B cell (primary cell): ENCODE measurements around the gene RAE1. TPM values are rescaled to one million over a fixed set of nuclear protein-coding genes. Genes with fewer than 3 reads are reported as not detected.

Experiments
- ATAC-seq: fragments of 200-7000 bp; cut with Tn5 transposase; one replicate; pipeline ENCODE4 v1.10.0; 2021; ENCODE audit warnings: low read depth, mild to moderate bottlenecking, moderate number of reproducible peaks, moderate library complexity
- CTCF ChIA-PET: fragments of 350-600 bp; sonication (Branson Sonifier 250); formaldehyde crosslinking; loops from one replicate; lab custom pipeline; 2021; ENCODE audit warnings: antibody characterized with exemption, inconsistent platforms; lab: Charles Lee
- POLR2A ChIA-PET: fragments of 350-600 bp; sonication (Branson Sonifier 250); formaldehyde crosslinking; loops from one replicate; lab custom pipeline; 2021; ENCODE audit warnings: antibody characterized with exemption; lab: Charles Lee
- DNase-seq: peaks from one replicate; pipeline ENCODE4 v3.0.0; 2013
- H2AFZ ChIP-seq: 2 replicates; pipeline ENCODE4 v1.6.1; 2012; ENCODE audit warnings: mild to moderate bottlenecking, low read depth, low read length; ENCODE audit not compliant: insufficient read depth, poor library complexity, severe bottlenecking
- H3K27ac ChIP-seq, 2 donors: 1 replicate in 1 of 2; 2 replicates in 1 of 2; pipeline ENCODE4 v1.5.1; 2012 to 2013; ENCODE audit warnings: low read length in 2 of 2, mild to moderate bottlenecking in 2 of 2, moderate library complexity in 1 of 2
- H3K27me3 ChIP-seq, 4 experiments: fragments of 200-600 bp in 1 of 4; sonication (generic) in 1 of 4; replicated peaks in 1 of 4; 1 replicate in 2 of 4; 2 replicates in 2 of 4; pipeline versions ENCODE4 v1.6.1 to v1.7.0; 2013 to 2016; ENCODE audit warnings: low read length in 3 of 4, mild to moderate bottlenecking in 2 of 4, mixed read lengths in 1 of 4, moderate library complexity in 1 of 4; ENCODE audit not compliant: insufficient read depth in 4 of 4, control insufficient read depth in 3 of 4; ENCODE audit errors: control extremely low read depth in 1 of 4
- H3K36me3 ChIP-seq, 2 experiments: replicated peaks in 1 of 2; 1 replicate in 1 of 2; 2 replicates in 1 of 2; pipeline versions ENCODE4 v1.6.1 to v1.7.1; 2013; ENCODE audit warnings: low read length in 1 of 2; ENCODE audit not compliant: insufficient read depth in 2 of 2, control insufficient read depth in 1 of 2; ENCODE audit errors: control extremely low read depth in 1 of 2, extremely low read depth in 1 of 2
- H3K4me1 ChIP-seq, 2 donors: fragments of 200-600 bp in 1 of 2; sonication (generic) in 1 of 2; 1 replicate in 1 of 2; 2 replicates in 1 of 2; pipeline versions ENCODE4 v1.5.1 to v1.6.1; 2013 to 2017; ENCODE audit warnings: low read length in 2 of 2; ENCODE audit not compliant: control insufficient read depth in 2 of 2, insufficient read depth in 2 of 2
- H3K4me2 ChIP-seq: replicated peaks from 2 replicates; pipeline ENCODE3; 2012; ENCODE audit warnings: mild to moderate bottlenecking, low read depth, low read length; ENCODE audit not compliant: poor library complexity, severe bottlenecking
- H3K4me3 ChIP-seq, 5 experiments: fragments of 200-600 bp in 1 of 5; sonication (generic) in 1 of 5; 1 replicate in 3 of 5; 2 replicates in 2 of 5; pipeline versions ENCODE4 v1.5.1 to v1.7.0; 2011 to 2016; ENCODE audit warnings: low read length in 4 of 5, mild to moderate bottlenecking in 4 of 5, low read depth in 2 of 5, control low read depth in 1 of 5, moderate library complexity in 1 of 5; ENCODE audit not compliant: insufficient read depth in 1 of 5; ENCODE audit errors: control extremely low read depth in 1 of 5, extremely low read depth in 1 of 5
- H3K79me2 ChIP-seq: fragments of 200-600 bp; sonication (generic); one replicate; pipeline ENCODE4 v1.6.0; 2016; ENCODE audit warnings: low read length; ENCODE audit not compliant: control insufficient read depth, insufficient read depth
- H3K9ac ChIP-seq: fragments of 200-600 bp; sonication (generic); 2 replicates; pipeline ENCODE4 v1.6.1; 2017; ENCODE audit warnings: mild to moderate bottlenecking, low read length, moderate library complexity
- H3K9me3 ChIP-seq, 3 donors: one replicate each; pipeline versions ENCODE4 v1.6.1 to v1.7.1; 2013; ENCODE audit warnings: low read length in 2 of 3; ENCODE audit not compliant: control insufficient read depth in 2 of 3, insufficient read depth in 1 of 3; ENCODE audit errors: control extremely low read depth in 1 of 3
- H4K20me1 ChIP-seq: 2 replicates; pipeline ENCODE4 v1.6.0; 2012; ENCODE audit warnings: mild to moderate bottlenecking, low read length; ENCODE audit not compliant: insufficient read depth, control insufficient read depth, poor library complexity, severe bottlenecking
- H3K27ac Mint-ChIP-seq: one replicate; pipeline ENCODE4 v1.8.0; 2021; ENCODE audit warnings: mixed read lengths
- H3K27me3 Mint-ChIP-seq: one replicate; pipeline ENCODE4 v1.8.0; 2021; ENCODE audit warnings: mixed read lengths
- H3K4me1 Mint-ChIP-seq: one replicate; pipeline ENCODE4 v1.8.0; 2021; ENCODE audit warnings: mixed read lengths
- H3K4me3 Mint-ChIP-seq: one replicate; pipeline ENCODE4 v1.8.0; 2021; ENCODE audit warnings: mixed read lengths
- H3K9me3 Mint-ChIP-seq: one replicate; pipeline ENCODE4 v1.8.0; 2022; ENCODE audit warnings: mixed read lengths; ENCODE audit not compliant: insufficient read depth
- EZH2 ChIP-seq: IDR thresholded peaks from 2 replicates; pipeline ENCODE4 v1.6.1; 2012; ENCODE audit warnings: borderline replicate concordance, low read depth, mild to moderate bottlenecking, moderate library complexity, low read length; ENCODE audit not compliant: insufficient read depth, poor library complexity, severe bottlenecking
- WGBS: methylation state at CpG from one replicate; pipeline ENCODE4 v1.1.5; 2013; ENCODE audit warnings: missing lambda C conversion rate; ENCODE audit not compliant: insufficient coverage; 5-methylcytosine and 5-hydroxymethylcytosine counted together
- intact Hi-C: fragments of 100-400 bp; cut with micrococcal nuclease; formaldehyde crosslinking; loops from one replicate; pipeline ENCODE4 v1.10.0; 2022
- polyA plus RNA-seq: library from polyadenylated mRNA; depleted of rRNA; stranded (reverse); fragments of >200 nt; gene quantifications from 2 replicates; pipeline ENCODE4 v1.2.3, GENCODE V29; 2012
- total RNA-seq, 2 donors: library from RNA; stranded (reverse); fragments of 120-200 nt in 1 of 2; gene quantifications; 1 replicate in 1 of 2; 2 replicates in 1 of 2; pipeline versions ENCODE4 v1.2.3 to v1.2.4, GENCODE V29; 2013 to 2022
- TF ChIP-seq, protein P1 (sequence below): fragments of 200-600 bp; IDR thresholded peaks from one replicate; pipeline ENCODE4 v1.8.0; 2022; ENCODE audit warnings: antibody characterized with exemption, mild to moderate bottlenecking

The RAE1 gene
- total and polyA plus RNA-seq, 2 donors (not counting 1 experiment from before 2014, with no cell fraction given) = 32.6 to 33.3 TPM

DNA sequence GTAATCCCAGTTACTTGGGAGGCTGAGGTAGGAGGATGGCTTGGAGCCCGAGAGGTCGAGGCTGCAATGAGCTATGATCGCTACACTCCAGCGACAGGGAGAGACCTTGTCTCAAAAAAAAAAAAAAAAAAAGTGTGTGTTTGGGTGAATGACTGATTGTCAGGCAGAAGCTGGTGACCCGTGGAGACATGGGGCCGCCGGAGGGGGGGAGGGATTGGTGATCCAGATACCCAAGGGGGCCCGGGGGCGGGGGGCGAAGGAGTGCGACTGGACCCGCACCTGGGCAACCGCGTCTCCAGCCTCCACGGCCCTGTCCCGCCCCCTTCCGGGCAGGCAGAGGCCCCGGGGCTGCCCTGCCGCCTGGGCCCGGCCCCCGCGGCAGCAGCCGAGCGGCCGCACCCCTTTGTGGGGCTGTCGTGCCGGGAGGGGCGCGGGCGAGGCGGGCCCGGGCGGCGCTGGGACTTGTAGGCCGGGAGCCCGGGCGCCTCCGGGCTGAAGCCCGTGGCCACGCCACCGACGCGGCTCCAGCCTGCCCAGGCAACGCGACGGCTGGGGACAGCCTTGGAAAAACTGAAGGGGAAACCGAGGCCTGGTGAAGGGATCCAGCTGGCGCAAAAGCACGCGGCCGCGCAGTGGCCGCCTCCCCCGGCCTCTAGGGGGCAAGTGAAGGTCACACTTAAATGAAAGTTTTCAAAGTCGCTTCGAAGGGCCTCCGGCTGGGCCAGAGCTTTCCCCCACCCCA lies 38.1 kb downstream of the RAE1 start:
- Mint-ChIP-seq H3K4me1 (peaks cover 32% of the 10 kb centered on the region), H3K27ac (peak overlapping the region; percentile 98), H3K27me3 (no peaks in the 10 kb centered on the region), H3K4me3 (peak overlapping the region; percentile 92), H3K9me3 (no peaks in the 10 kb centered on the region)
- DNase-seq = peak; percentile 83
- CTCF ChIA-PET = interaction anchor here (0.9 to 4.6 kb wide), 19 partner anchors 9 to 206 kb away, joined by 3 to 66 read pairs (median 7); no protein-coding TSS in a partner anchor
- Histone ChIP-seq H2AFZ (peak overlapping the region; percentile 66), H4K20me1 (peaks cover 22% of the 10 kb centered on the region), H3K27me3 (no peaks in the 10 kb centered on the region), H3K4me1 (peaks cover 34 to 46% of the 10 kb centered on the region in 2 donors), H3K36me3 (peaks cover 2 to 25% of the 10 kb centered on the region in 2 experiments), H3K4me2 (peak overlapping the region; percentile 93), H3K9ac (peak overlapping the region; percentile 62), H3K9me3 (no peaks in the 10 kb centered on the region), H3K79me2 (peaks cover 25% of the 10 kb centered on the region), H3K4me3 (peak overlapping the region; percentile 3 to 55 (median 45)), H3K27ac (peak overlapping the region; percentile 90 to 97)
- POLR2A ChIA-PET = interaction anchor here (0.6 to 7.4 kb wide), 10 partner anchors 11 to 230 kb away, joined by 3 to 109 read pairs (median 5); partner anchors contain the start of gene ZBP1
- no peak for TF ChIP-seq EZH2
- TF ChIP-seq, protein P1, sequence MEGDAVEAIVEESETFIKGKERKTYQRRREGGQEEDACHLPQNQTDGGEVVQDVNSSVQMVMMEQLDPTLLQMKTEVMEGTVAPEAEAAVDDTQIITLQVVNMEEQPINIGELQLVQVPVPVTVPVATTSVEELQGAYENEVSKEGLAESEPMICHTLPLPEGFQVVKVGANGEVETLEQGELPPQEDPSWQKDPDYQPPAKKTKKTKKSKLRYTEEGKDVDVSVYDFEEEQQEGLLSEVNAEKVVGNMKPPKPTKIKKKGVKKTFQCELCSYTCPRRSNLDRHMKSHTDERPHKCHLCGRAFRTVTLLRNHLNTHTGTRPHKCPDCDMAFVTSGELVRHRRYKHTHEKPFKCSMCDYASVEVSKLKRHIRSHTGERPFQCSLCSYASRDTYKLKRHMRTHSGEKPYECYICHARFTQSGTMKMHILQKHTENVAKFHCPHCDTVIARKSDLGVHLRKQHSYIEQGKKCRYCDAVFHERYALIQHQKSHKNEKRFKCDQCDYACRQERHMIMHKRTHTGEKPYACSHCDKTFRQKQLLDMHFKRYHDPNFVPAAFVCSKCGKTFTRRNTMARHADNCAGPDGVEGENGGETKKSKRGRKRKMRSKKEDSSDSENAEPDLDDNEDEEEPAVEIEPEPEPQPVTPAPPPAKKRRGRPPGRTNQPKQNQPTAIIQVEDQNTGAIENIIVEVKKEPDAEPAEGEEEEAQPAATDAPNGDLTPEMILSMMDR = peak; percentile 59
- ATAC-seq = peak; percentile 39
- WGBS = 3% methylated on average over 52 of the region's 57 CpGs
- intact Hi-C loops = loop anchor here (1.0 to 10.0 kb wide), 3 partner anchors 9 to 232 kb away; partner anchors contain the start of gene ZBP1
